IMR-90 (cell line): ENCODE measurements around the gene DHX34. TPM values are rescaled to one million over a fixed set of nuclear protein-coding genes. Genes with fewer than 3 reads are reported as not detected.

ENCODE experiments used
- ATAC-seq: fragments of 200-7000 bp; cut with Tn5 transposase; 2 replicates; pipeline ENCODE4 v1.9.1; 2020; ENCODE audit warnings: low read depth, mild to moderate bottlenecking, moderate library complexity
- BruUV-seq: library from RNA; stranded (reverse); fragments of 400-500 nt; replicated peaks from 2 replicates; lab custom pipeline; 2021; lab: Mats Ljungman, UMichigan
- CTCF ChIA-PET: fragments of 300-600 bp; formaldehyde crosslinking; extraction: SDS; loops from one replicate; lab custom pipeline; 2021; ENCODE audit warnings: antibody characterized with exemption; lab: Yijun Ruan, JAX
- POLR2A ChIA-PET: fragments of 300-600 bp; sonication (Branson Sonifier 250); formaldehyde crosslinking; loops from one replicate; lab custom pipeline; 2022; ENCODE audit warnings: antibody characterized with exemption; ENCODE audit not compliant: unreplicated experiment; lab: Charles Lee
- DNase-seq: peaks from one replicate; pipeline ENCODE4 v3.0.0; 2013
- H2AFZ ChIP-seq: replicated peaks from 2 replicates; pipeline ENCODE3; 2013; ENCODE audit warnings: low read length, mild to moderate bottlenecking; ENCODE audit not compliant: poor library complexity
- H2AK5ac ChIP-seq: 2 replicates; pipeline ENCODE4 v1.6.1; 2013; ENCODE audit warnings: low read depth, low read length, inconsistent platforms
- H2AK9ac ChIP-seq: replicated peaks from 2 replicates; pipeline ENCODE3; 2013; ENCODE audit warnings: mild to moderate bottlenecking, low read depth, low read length, moderate library complexity; ENCODE audit not compliant: poor library complexity
- H2BK120ac ChIP-seq: 2 replicates; pipeline ENCODE4 v1.6.1; 2013; ENCODE audit warnings: low read depth, low read length, inconsistent platforms
- H2BK15ac ChIP-seq: 3 replicates; pipeline ENCODE4 v1.6.1; 2013; ENCODE audit warnings: low read depth, low read length, inconsistent platforms
- H2BK20ac ChIP-seq: 2 replicates; pipeline ENCODE4 v1.6.1; 2013; ENCODE audit warnings: low read depth, mild to moderate bottlenecking, inconsistent platforms, low read length, moderate library complexity
- H2BK5ac ChIP-seq: 2 replicates; pipeline ENCODE4 v1.6.1; 2013; ENCODE audit warnings: mild to moderate bottlenecking, low read depth, low read length, inconsistent platforms; ENCODE audit not compliant: poor library complexity, severe bottlenecking
- H3K14ac ChIP-seq: replicated peaks from 2 replicates; pipeline ENCODE4 v1.6.1; 2013; ENCODE audit warnings: low read depth, low read length, inconsistent platforms
- H3K18ac ChIP-seq: 2 replicates; pipeline ENCODE4 v1.6.1; 2013; ENCODE audit warnings: low read depth, low read length, control low read depth
- H3K23ac ChIP-seq: 2 replicates; pipeline ENCODE4 v1.6.1; 2013; ENCODE audit warnings: low read depth, low read length, inconsistent platforms
- H3K27ac ChIP-seq: 2 replicates; pipeline ENCODE4 v1.5.1; 2013; ENCODE audit warnings: mild to moderate bottlenecking, control low read depth, low read length; ENCODE audit not compliant: insufficient read depth
- H3K27me3 ChIP-seq: 2 replicates; pipeline ENCODE4 v1.6.1; 2013; ENCODE audit warnings: low read length; ENCODE audit not compliant: control insufficient read depth, insufficient read depth
- H3K36me3 ChIP-seq: 2 replicates; pipeline ENCODE4 v1.6.1; 2013; ENCODE audit warnings: low read length, mixed read lengths; ENCODE audit not compliant: control insufficient read depth, insufficient read depth
- H3K4ac ChIP-seq: 2 replicates; pipeline ENCODE4 v1.6.1; 2013; ENCODE audit warnings: low read depth, low read length, inconsistent platforms
- H3K4me1 ChIP-seq: 2 replicates; pipeline ENCODE4 v1.6.1; 2013; ENCODE audit warnings: low read length, mixed read lengths; ENCODE audit not compliant: control insufficient read depth, insufficient read depth
- H3K4me2 ChIP-seq: 2 replicates; pipeline ENCODE4 v1.6.1; 2013; ENCODE audit warnings: low read depth, mild to moderate bottlenecking, control low read depth, low read length, moderate library complexity
- H3K4me3 ChIP-seq: 2 replicates; pipeline ENCODE4 v1.5.1; 2013; ENCODE audit warnings: low read depth, mild to moderate bottlenecking, control low read depth, low read length, moderate library complexity; ENCODE audit not compliant: insufficient read depth
- H3K56ac ChIP-seq: 2 replicates; pipeline ENCODE4 v1.6.1; 2013; ENCODE audit warnings: low read length, inconsistent platforms; ENCODE audit not compliant: insufficient read depth; ENCODE audit errors: extremely low read depth
- H3K79me1 ChIP-seq, 2 experiments: 2 replicates each; pipeline ENCODE4 v1.6.1; 2013; ENCODE audit warnings: low read length in 2 of 2, inconsistent platforms in 1 of 2, low read depth in 1 of 2
- H3K9ac ChIP-seq: 2 replicates; pipeline ENCODE4 v1.6.1; 2013; ENCODE audit warnings: low read depth, low read length, control low read depth
- H3K9me1 ChIP-seq: 2 replicates; pipeline ENCODE4 v1.6.1; 2013; ENCODE audit warnings: low read length, inconsistent platforms; ENCODE audit not compliant: insufficient read depth
- H3K9me3 ChIP-seq: 2 replicates; pipeline ENCODE4 v1.6.1; 2013; ENCODE audit warnings: low read length; ENCODE audit not compliant: control insufficient read depth, insufficient read depth
- H4K20me1 ChIP-seq: 2 replicates; pipeline ENCODE4 v1.6.1; 2013; ENCODE audit warnings: low read length, inconsistent platforms; ENCODE audit not compliant: insufficient read depth
- H4K5ac ChIP-seq: 2 replicates; pipeline ENCODE4 v1.6.1; 2013; ENCODE audit warnings: mild to moderate bottlenecking, low read depth, low read length, control low read depth
- H4K8ac ChIP-seq, 2 experiments: 2 replicates each; pipeline ENCODE4 v1.6.1; 2013; ENCODE audit warnings: low read depth in 2 of 2, low read length in 2 of 2, control low read depth in 1 of 2, inconsistent platforms in 1 of 2
- H4K91ac ChIP-seq: 2 replicates; pipeline ENCODE4 v1.6.1; 2013; ENCODE audit warnings: low read depth, low read length, inconsistent platforms; ENCODE audit not compliant: insufficient read depth
- BHLHE40 ChIP-seq: fragments of 150-350 bp; IDR thresholded peaks from 2 replicates; pipeline ENCODE4 v1.6.1; 2016; ENCODE audit warnings: mild to moderate bottlenecking, low read depth, low read length
- CHD1 ChIP-seq: IDR thresholded peaks from 2 replicates; pipeline ENCODE4 v1.6.1; 2012; ENCODE audit warnings: low read depth, low read length, improper control_type of control experiment
- FOS ChIP-seq: fragments of 150-350 bp; IDR thresholded peaks from 2 replicates; pipeline ENCODE4 v1.6.1; 2016; ENCODE audit warnings: low read depth, low read length
- MAFK ChIP-seq: IDR thresholded peaks from 2 replicates; pipeline ENCODE4 v1.6.1; 2012; ENCODE audit warnings: low read depth, low read length, improper control_type of control experiment
- MAZ ChIP-seq: IDR thresholded peaks from 2 replicates; pipeline ENCODE4 v1.6.1; 2012; ENCODE audit warnings: low read depth, mild to moderate bottlenecking, low read length, improper control_type of control experiment, moderate library complexity, borderline replicate concordance
- NFE2L2 ChIP-seq: fragments of 150-350 bp; IDR thresholded peaks from 2 replicates; pipeline ENCODE4 v1.6.1; 2016; ENCODE audit warnings: low read depth, mild to moderate bottlenecking, low read length
- POLR2A ChIP-seq: IDR thresholded peaks from 2 replicates; pipeline ENCODE4 v1.6.1; 2012; ENCODE audit warnings: mild to moderate bottlenecking, low read depth, low read length
- WGBS, 2 experiments: methylation state at CpG; one replicate each; pipeline versions ENCODE4 v1.1.5 to v1.1.7; 2013; ENCODE audit warnings: missing lambda C conversion rate in 2 of 2; ENCODE audit not compliant: insufficient read length in 1 of 2; ENCODE audit errors: extremely low coverage in 2 of 2; 5-methylcytosine and 5-hydroxymethylcytosine counted together
- dilution Hi-C: fragments of 300-500 bp; cut with HindIII; formaldehyde crosslinking; loops from one replicate; pipeline ENCODE4 v1.14.3; 2018; ENCODE audit warnings: low sequenced_read_pairs; ENCODE audit not compliant: unreplicated experiment
- in situ Hi-C: fragments of 300-500 bp; cut with MboI; formaldehyde crosslinking; loops from 3 replicates; pipeline ENCODE4 v1.14.3; 2019; ENCODE audit warnings: low sequenced_read_pairs, inconsistent platforms, mixed read lengths
- intact Hi-C: fragments of 100-400 bp; cut with micrococcal nuclease; formaldehyde crosslinking; loops from 2 replicates; pipeline ENCODE4 v1.10.0; 2022
- polyA plus RNA-seq, 3 experiments: library from polyadenylated mRNA; depleted of rRNA; stranded (reverse); fragments of >200 nt; gene quantifications; 2 replicates each; pipeline ENCODE4 v1.2.3, GENCODE V29; 2012; ENCODE audit warnings: low replicate concordance in 1 of 3
- total RNA-seq: library from RNA; depleted of rRNA; stranded (reverse); fragments of >200 nt; gene quantifications from 2 replicates; pipeline ENCODE4 v1.2.3, GENCODE V29; 2012
- TF ChIP-seq, protein P1 (sequence below): conservative IDR thresholded peaks from 2 replicates; pipeline ENCODE4 v1.5.1; 2012; ENCODE audit warnings: mild to moderate bottlenecking, low read depth, low read length, improper control_type of control experiment

DHX34 gene
- total and polyA plus RNA-seq, 2 of the 4 experiments (the other 2 are of a cell fraction): 4.5 to 13.7 TPM

DNA sequence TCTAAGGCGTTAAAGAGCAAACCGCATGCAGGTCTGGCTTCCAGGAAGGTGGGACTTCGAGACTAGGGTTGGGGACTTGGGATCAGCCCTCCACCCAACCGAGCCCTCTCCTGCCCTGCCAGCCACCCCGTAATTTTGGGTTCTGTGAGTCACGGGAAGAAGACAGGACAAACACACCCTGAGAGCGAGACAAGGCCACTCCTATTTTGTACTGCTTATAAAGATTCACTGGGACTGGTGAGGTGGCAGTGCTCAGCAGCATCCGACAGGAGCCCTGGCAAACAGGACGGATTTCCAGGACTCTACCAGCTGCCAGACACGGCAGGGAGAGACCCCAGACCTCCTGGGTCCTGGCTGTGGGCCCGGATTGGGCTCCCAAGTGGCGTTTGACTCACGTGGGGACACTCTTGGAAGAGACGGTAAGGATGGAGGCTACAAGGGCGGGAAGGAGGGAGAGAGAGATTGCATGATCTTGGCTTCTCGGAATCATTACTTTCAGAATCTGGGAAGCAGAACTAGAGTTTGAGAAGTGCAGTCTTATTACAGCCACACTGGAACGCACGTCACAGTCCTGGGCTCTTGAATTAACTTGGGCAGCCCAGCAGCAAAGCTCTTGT is 17.1 kb upstream of the DHX34 start, which contains the start of gene C5AR2:
Gene C5AR2, plus strand, starts transcription at position 245 of the 617 bp plus-strand sequence. CDS start 8,625 bp downstream, outside the sequence.
- Histone ChIP-seq H4K91ac (no peak within 1 kb of the TSS; the same call in 1 of the 2 replicates), H4K5ac (no peak within 1 kb of the TSS), H3K14ac (peak within 1 kb of the TSS; percentile 52; the same call in 1 of the 2 replicates), H3K79me1 (no peaks in the 10 kb centered on the region), H3K4ac (peak within 1 kb of the TSS; percentile 69), H2BK15ac (peak within 1 kb of the TSS; percentile 84; the same call in 1 of the 3 replicates), H4K8ac (peak within 1 kb of the TSS in 1 of 2 experiments; percentile 51; a peak in 1 of 4 replicates), H2BK5ac (no peak within 1 kb of the TSS), H3K9ac (no peak within 1 kb of the TSS), H3K4me1 (peaks cover 3% of the 10 kb centered on the region; the same call in 1 of the 2 replicates), H3K18ac (no peak within 1 kb of the TSS), H2AK5ac (peak within 1 kb of the TSS; percentile 29; the same call in 1 of the 2 replicates), H3K36me3 (no peaks in the 10 kb centered on the region), H3K9me3 (no peaks in the 10 kb centered on the region), H2BK120ac (peak within 1 kb of the TSS; percentile 56), H2BK20ac (peak within 1 kb of the TSS; percentile 47; the same call in 1 of the 2 replicates), H3K27ac (no peak within 1 kb of the TSS), H3K9me1 (0 out of 2 replicates have a peak, but pooled peaks cover 5% of the 10 kb centered on the region), H3K56ac (no peak within 1 kb of the TSS), H3K4me3 (no peak within 1 kb of the TSS), H2AFZ (peak within 1 kb of the TSS; percentile 86), H3K27me3 (no peaks in the 10 kb centered on the region), H2AK9ac (peak within 1 kb of the TSS; percentile 39), H4K20me1 (no peaks in the 10 kb centered on the region), H3K23ac (no peak within 1 kb of the TSS; the same call in 1 of the 2 replicates), H3K4me2 (no peak within 1 kb of the TSS)
- ChIA-PET POLR2A (no interaction called here), CTCF (interaction anchor here (0.6 kb wide), 1 partner anchor 10 kb away, joined by 5 read pairs; no protein-coding TSS in a partner anchor)
- intact Hi-C loops (no loop called here), dilution Hi-C loops (no loop called here), in situ Hi-C loops (no loop called here)
- no peak for ATAC-seq
- DNase-seq: no peak
- 70% methylated on average over 4 of the region's 18 CpGs; no CpG with 5 or more reads in 1 of the 2 experiments for WGBS, 2 experiments
- BruUV-seq: no TSS peak
- TF ChIP-seq, protein P1, sequence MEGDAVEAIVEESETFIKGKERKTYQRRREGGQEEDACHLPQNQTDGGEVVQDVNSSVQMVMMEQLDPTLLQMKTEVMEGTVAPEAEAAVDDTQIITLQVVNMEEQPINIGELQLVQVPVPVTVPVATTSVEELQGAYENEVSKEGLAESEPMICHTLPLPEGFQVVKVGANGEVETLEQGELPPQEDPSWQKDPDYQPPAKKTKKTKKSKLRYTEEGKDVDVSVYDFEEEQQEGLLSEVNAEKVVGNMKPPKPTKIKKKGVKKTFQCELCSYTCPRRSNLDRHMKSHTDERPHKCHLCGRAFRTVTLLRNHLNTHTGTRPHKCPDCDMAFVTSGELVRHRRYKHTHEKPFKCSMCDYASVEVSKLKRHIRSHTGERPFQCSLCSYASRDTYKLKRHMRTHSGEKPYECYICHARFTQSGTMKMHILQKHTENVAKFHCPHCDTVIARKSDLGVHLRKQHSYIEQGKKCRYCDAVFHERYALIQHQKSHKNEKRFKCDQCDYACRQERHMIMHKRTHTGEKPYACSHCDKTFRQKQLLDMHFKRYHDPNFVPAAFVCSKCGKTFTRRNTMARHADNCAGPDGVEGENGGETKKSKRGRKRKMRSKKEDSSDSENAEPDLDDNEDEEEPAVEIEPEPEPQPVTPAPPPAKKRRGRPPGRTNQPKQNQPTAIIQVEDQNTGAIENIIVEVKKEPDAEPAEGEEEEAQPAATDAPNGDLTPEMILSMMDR: no peak
- TF ChIP-seq CHD1: no peak
- TF ChIP-seq FOS: no peak
- no peak for TF ChIP-seq MAFK
- TF ChIP-seq BHLHE40: no peak
- no peak for TF ChIP-seq NFE2L2
- no peak for TF ChIP-seq MAZ
- TF ChIP-seq POLR2A: no peak
